Breast epithelium (tissue), 3 donors: Measurements from ENCODE around the gene EHMT1.

ENCODE experiments used
- POLR2A ChIP-seq: fragments of 450-650 bp; IDR thresholded peaks from one replicate; pipeline ENCODE4 v1.6.1; 2016; ENCODE audit warnings: antibody characterized with exemption, mild to moderate bottlenecking, moderate library complexity
- POLR2AphosphoS5 ChIP-seq, 3 donors: sonication (generic); formaldehyde crosslinking; IDR thresholded peaks; one replicate each; pipeline ENCODE4 v1.6.1; 2017; ENCODE audit warnings: antibody characterized with exemption in 3 of 3
- TF ChIP-seq, protein P1 (sequence below), 3 donors: fragments of 450-650 bp; IDR thresholded peaks; one replicate each; pipeline ENCODE4 v1.5.1; 2016 to 2017; ENCODE audit warnings: antibody characterized with exemption in 3 of 3, mild to moderate bottlenecking in 3 of 3, moderate library complexity in 3 of 3

- TF ChIP-seq, protein P1, sequence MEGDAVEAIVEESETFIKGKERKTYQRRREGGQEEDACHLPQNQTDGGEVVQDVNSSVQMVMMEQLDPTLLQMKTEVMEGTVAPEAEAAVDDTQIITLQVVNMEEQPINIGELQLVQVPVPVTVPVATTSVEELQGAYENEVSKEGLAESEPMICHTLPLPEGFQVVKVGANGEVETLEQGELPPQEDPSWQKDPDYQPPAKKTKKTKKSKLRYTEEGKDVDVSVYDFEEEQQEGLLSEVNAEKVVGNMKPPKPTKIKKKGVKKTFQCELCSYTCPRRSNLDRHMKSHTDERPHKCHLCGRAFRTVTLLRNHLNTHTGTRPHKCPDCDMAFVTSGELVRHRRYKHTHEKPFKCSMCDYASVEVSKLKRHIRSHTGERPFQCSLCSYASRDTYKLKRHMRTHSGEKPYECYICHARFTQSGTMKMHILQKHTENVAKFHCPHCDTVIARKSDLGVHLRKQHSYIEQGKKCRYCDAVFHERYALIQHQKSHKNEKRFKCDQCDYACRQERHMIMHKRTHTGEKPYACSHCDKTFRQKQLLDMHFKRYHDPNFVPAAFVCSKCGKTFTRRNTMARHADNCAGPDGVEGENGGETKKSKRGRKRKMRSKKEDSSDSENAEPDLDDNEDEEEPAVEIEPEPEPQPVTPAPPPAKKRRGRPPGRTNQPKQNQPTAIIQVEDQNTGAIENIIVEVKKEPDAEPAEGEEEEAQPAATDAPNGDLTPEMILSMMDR (IDR thresholded peaks at IDR 0.05) = no peak
- TF ChIP-seq POLR2AphosphoS5 (IDR thresholded peaks at IDR 0.05) = no peak
- no peak for TF ChIP-seq POLR2A
Observed at GRCh38 chr9:137725598-137725997, 106.8 kb downstream of the EHMT1 start.
